Measurements from ENCODE around the gene PADI3.

The PADI3 gene

DNA sequence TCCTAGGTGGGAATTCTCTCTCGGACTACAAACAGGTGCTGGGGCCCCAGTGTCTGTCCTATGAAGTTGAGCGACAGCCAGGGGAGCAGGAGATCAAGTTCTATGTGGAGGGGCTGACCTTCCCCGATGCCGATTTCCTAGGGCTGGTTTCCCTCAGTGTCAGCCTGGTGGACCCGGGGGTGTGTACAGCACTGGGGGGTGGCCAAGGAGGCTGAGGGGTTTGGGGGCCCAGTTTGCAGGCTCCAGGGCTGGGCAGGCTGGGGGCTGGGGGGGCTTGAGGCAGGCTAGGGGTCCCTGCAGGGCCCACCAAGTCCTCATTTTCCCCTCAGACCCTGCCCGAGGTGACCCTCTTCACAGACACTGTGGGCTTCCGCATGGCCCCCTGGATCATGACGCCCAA, 20.3 kb upstream of the PADI3 start:
- H3K4me1 ChIP-seq (ENCODE audit: low read depth, poor library complexity, severe bottlenecking): no peaks in the 10 kb centered on the region
- H3K4me3 ChIP-seq (IDR thresholded peaks at IDR 0.05; ENCODE audit: insufficient read depth, low read depth, low read length): no peak overlapping the region
- no peak overlapping the region for H3K4me2 ChIP-seq
- H2AFZ ChIP-seq (ENCODE audit: low read depth): no peak overlapping the region
- no peak overlapping the region for H3K27ac ChIP-seq
- TF ChIP-seq, protein P1, sequence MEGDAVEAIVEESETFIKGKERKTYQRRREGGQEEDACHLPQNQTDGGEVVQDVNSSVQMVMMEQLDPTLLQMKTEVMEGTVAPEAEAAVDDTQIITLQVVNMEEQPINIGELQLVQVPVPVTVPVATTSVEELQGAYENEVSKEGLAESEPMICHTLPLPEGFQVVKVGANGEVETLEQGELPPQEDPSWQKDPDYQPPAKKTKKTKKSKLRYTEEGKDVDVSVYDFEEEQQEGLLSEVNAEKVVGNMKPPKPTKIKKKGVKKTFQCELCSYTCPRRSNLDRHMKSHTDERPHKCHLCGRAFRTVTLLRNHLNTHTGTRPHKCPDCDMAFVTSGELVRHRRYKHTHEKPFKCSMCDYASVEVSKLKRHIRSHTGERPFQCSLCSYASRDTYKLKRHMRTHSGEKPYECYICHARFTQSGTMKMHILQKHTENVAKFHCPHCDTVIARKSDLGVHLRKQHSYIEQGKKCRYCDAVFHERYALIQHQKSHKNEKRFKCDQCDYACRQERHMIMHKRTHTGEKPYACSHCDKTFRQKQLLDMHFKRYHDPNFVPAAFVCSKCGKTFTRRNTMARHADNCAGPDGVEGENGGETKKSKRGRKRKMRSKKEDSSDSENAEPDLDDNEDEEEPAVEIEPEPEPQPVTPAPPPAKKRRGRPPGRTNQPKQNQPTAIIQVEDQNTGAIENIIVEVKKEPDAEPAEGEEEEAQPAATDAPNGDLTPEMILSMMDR (conservative IDR thresholded peaks at IDR 0.05; ENCODE audit: low read depth, low read length): no peak
- H3K79me2 ChIP-seq (ENCODE audit: insufficient read depth, low read depth): no peaks in the 10 kb centered on the region
- no peaks in the 10 kb centered on the region for H4K20me1 ChIP-seq (ENCODE audit: insufficient read depth)
- H3K27me3 ChIP-seq (ENCODE audit: insufficient read depth, low read depth): peaks cover 70% of the 10 kb centered on the region; the same call in 1 of the 2 replicates
- no peak overlapping the region for H3K9ac ChIP-seq
- no peaks in the 10 kb centered on the region for H3K36me3 ChIP-seq (ENCODE audit: insufficient read depth)

DNA sequence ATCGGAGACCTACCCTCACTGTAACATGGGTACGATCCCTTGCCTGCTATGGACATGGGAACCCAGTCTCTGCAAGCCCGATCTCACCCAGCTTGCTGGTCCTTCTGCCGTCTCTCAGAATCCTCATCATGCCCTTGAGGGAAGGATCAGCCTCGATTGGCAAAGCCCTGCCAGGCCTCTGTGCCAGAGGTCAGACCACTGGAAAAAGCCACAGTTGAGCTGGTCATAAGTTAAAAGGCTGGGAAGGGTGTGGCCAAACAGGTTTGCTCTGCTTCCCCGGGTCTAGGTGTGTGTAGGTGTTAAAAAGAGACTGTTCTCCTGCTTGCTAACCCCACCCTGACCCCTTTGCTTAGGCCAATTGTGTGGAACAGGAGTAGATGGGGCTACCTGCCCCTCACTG, 19.5 kb upstream of the PADI3 start:
- Histone ChIP-seq H3K27ac (no peak overlapping the region), H2AFZ (ENCODE audit: low read depth) (no peak overlapping the region), H3K79me2 (ENCODE audit: insufficient read depth, low read depth) (no peaks in the 10 kb centered on the region), H4K20me1 (ENCODE audit: insufficient read depth) (no peaks in the 10 kb centered on the region), H3K9ac (no peak overlapping the region), H3K4me1 (ENCODE audit: low read depth, poor library complexity, severe bottlenecking) (no peaks in the 10 kb centered on the region), H3K36me3 (ENCODE audit: insufficient read depth) (no peaks in the 10 kb centered on the region), H3K27me3 (ENCODE audit: insufficient read depth, low read depth) (peaks cover 72% of the 10 kb centered on the region), H3K4me3 (IDR thresholded peaks at IDR 0.05; ENCODE audit: insufficient read depth, low read depth, low read length) (no peak overlapping the region), H3K4me2 (no peak overlapping the region)
- TF ChIP-seq, protein P1 (conservative IDR thresholded peaks at IDR 0.05; ENCODE audit: low read depth, low read length): no peak

DNA sequence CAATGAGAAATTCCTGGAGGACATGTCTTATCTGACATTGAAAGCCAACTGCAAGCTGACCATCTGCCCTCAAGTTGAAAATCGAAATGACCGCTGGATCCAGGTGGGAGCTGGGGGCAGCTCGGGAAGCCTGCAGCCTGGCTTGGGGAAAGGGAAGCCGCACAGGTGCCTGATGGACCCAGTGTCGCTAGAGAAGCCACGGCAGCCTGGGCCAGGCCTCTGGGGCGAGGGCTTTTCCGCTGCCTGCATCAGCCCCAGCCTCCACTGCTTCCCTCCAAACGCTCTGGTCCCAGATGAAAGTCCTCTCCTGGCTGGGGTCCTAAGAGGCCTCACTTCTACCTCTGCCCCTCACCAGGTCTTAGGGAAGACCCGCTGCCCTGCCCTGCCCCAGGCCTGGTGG, 18.8 kb upstream of the PADI3 start:
- H3K4me2 ChIP-seq: no peak overlapping the region

DNA sequence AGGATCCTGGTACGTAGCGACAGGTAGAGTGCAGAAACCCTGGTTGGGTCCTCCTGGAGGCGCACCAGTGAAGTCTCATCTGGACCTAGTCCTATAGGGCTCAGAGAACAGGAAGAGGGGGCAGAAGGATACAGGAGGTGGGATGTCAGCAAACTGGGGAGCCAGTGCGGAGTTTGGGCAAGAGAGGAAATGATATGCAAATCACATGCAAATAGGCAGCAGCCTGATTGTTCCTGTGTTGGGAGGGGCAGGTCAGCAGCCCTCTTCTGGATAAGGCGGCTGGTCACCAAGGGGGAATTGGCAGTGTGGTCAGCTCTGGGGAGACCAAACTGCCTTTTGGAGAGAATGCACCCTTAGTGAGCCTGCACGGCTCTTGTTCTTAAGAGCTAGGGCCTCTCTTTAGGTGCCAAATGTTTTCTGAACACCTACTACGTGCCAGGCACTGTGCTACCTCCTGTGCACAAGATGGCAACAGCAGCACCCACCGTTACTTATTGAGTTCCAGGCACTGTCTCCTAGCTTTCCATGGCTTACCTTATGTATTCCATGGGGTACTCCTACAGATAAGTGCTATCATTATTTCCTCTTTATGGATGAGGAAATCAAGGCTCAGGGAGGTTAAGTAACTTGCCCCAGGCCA, 18.1 kb upstream of the PADI3 start:
- H4K20me1 ChIP-seq (ENCODE audit: insufficient read depth): no peaks in the 10 kb centered on the region
- peaks cover 69% of the 10 kb centered on the region for H3K27me3 ChIP-seq (ENCODE audit: insufficient read depth, low read depth)
- H3K4me2 ChIP-seq: no peak overlapping the region
- TF ChIP-seq, protein P1 (conservative IDR thresholded peaks at IDR 0.05; ENCODE audit: low read depth, low read length): no peak
- H3K4me3 ChIP-seq (IDR thresholded peaks at IDR 0.05; ENCODE audit: insufficient read depth, low read depth, low read length): no peak overlapping the region
- no peaks in the 10 kb centered on the region for H3K79me2 ChIP-seq (ENCODE audit: insufficient read depth, low read depth)
- no peak overlapping the region for H2AFZ ChIP-seq (ENCODE audit: low read depth)
- H3K27ac ChIP-seq: no peak overlapping the region
- H3K9ac ChIP-seq: no peak overlapping the region
- H3K4me1 ChIP-seq (ENCODE audit: low read depth, poor library complexity, severe bottlenecking): no peaks in the 10 kb centered on the region
- H3K36me3 ChIP-seq (ENCODE audit: insufficient read depth): no peaks in the 10 kb centered on the region

More for the DNA sequence above, 18.8 kb upstream of the PADI3 start:
- no peaks in the 10 kb centered on the region for H4K20me1 ChIP-seq (ENCODE audit: insufficient read depth)
- H3K4me1 ChIP-seq (ENCODE audit: low read depth, poor library complexity, severe bottlenecking): no peaks in the 10 kb centered on the region
- H3K4me3 ChIP-seq (IDR thresholded peaks at IDR 0.05; ENCODE audit: insufficient read depth, low read depth, low read length): no peak overlapping the region
- no peak overlapping the region for H3K9ac ChIP-seq
- H3K79me2 ChIP-seq (ENCODE audit: insufficient read depth, low read depth): no peaks in the 10 kb centered on the region
- H3K36me3 ChIP-seq (ENCODE audit: insufficient read depth): no peaks in the 10 kb centered on the region
- H3K27me3 ChIP-seq (ENCODE audit: insufficient read depth, low read depth): peaks cover 69% of the 10 kb centered on the region
- no peak overlapping the region for H2AFZ ChIP-seq (ENCODE audit: low read depth)
- TF ChIP-seq, protein P1 (conservative IDR thresholded peaks at IDR 0.05; ENCODE audit: low read depth, low read length): no peak
- H3K27ac ChIP-seq: no peak overlapping the region
